OCI-LY3 (cell line): ENCODE data around the gene MED13L.

Experiments used
- H2AFZ ChIP-seq: fragments of 200-600, 300-600 bp; shearing (Covaris generic); 2 replicates; pipeline ENCODE4 v1.6.0; 2014; ENCODE audit warnings: antibody characterized with exemption, low read depth, low read length
- H3K27ac ChIP-seq: fragments of 200-600, 300-600 bp; sonication (generic); 2 replicates; pipeline ENCODE4 v1.5.1; 2014; ENCODE audit warnings: mild to moderate bottlenecking, low read length, moderate library complexity, mixed read lengths
- H3K27me3 ChIP-seq: fragments of 200-600, 300-600 bp; sonication (generic); 2 replicates; pipeline ENCODE4 v1.6.1; 2014; ENCODE audit warnings: low read depth, low read length, mixed read lengths
- H3K36me3 ChIP-seq: fragments of 200-600, 300-600 bp; sonication (generic); replicated peaks from 2 replicates; pipeline ENCODE3; 2014; ENCODE audit warnings: low read depth, low read length, mixed read lengths
- H3K4me1 ChIP-seq: fragments of 300-600, 200-600 bp; sonication (generic); 2 replicates; pipeline ENCODE4 v1.6.1; 2014; ENCODE audit warnings: low read length, mixed read lengths
- H3K4me2 ChIP-seq: fragments of 200-600, 300-600 bp; sonication (generic); 2 replicates; pipeline ENCODE4 v1.6.1; 2014; ENCODE audit warnings: low read length, mixed read lengths
- H3K4me3 ChIP-seq: fragments of 300-600, 200-600 bp; sonication (generic); 2 replicates; pipeline ENCODE4 v1.5.1; 2014; ENCODE audit warnings: antibody characterized with exemption, mild to moderate bottlenecking, low read length, moderate library complexity
- H3K79me2 ChIP-seq: fragments of 300-600, 200-600 bp; shearing (Covaris generic); 2 replicates; pipeline ENCODE4 v1.6.1; 2014; ENCODE audit warnings: mild to moderate bottlenecking, low read length, mixed read lengths
- H3K9ac ChIP-seq: fragments of 300-600, 200-600 bp; shearing (Covaris generic); 2 replicates; pipeline ENCODE4 v1.6.0; 2014; ENCODE audit warnings: mild to moderate bottlenecking, low read length, moderate library complexity
- H3K9me3 ChIP-seq: fragments of 200-600, 300-600 bp; shearing (Covaris generic); 2 replicates; pipeline ENCODE4 v1.6.1; 2014; ENCODE audit warnings: low read length, mixed read lengths; ENCODE audit not compliant: insufficient read depth
- H4K20me1 ChIP-seq: fragments of 200-600, 300-600 bp; sonication (generic); 2 replicates; pipeline ENCODE4 v1.6.1; 2016; ENCODE audit warnings: low read length, mixed read lengths; ENCODE audit not compliant: insufficient read depth
- CTCF ChIP-seq: fragments of 200-600, 300-600 bp; sonication (generic); IDR thresholded peaks from 2 replicates; pipeline ENCODE4 v1.5.1; 2014; ENCODE audit warnings: antibody characterized with exemption, low read length, low read depth
- EZH2phosphoT487 ChIP-seq: fragments of 200-600 bp; shearing (Covaris generic); IDR thresholded peaks from 2 replicates; pipeline ENCODE4 v1.6.1; 2018; ENCODE audit warnings: antibody characterized with exemption, mixed run types, low read depth

MED13L gene

GRCh38 chr12:116186482-116187150 lies 90.9 kb downstream of the MED13L start:
- Histone ChIP-seq H3K27ac (0 out of 2 replicates have a peak overlapping the region, but pooled peaks have one; percentile 12), H3K9me3 (no peaks in the 10 kb centered on the region), H3K4me1 (peaks cover 92% of the 10 kb centered on the region), H3K4me3 (no peak overlapping the region), H3K79me2 (peaks cover 100% of the 10 kb centered on the region), H4K20me1 (peaks cover 32% of the 10 kb centered on the region), H3K36me3 (peaks cover 8% of the 10 kb centered on the region), H3K4me2 (peak overlapping the region; percentile 41), H3K27me3 (no peaks in the 10 kb centered on the region), H3K9ac (no peak overlapping the region), H2AFZ (no peak overlapping the region)
- no peak for TF ChIP-seq EZH2phosphoT487
- TF ChIP-seq CTCF = no peak

- H2AFZ ChIP-seq = no peak overlapping the region
- no peak overlapping the region for H3K27ac ChIP-seq
- peaks cover 75% of the 10 kb centered on the region for H3K4me1 ChIP-seq
- H3K9me3 ChIP-seq = no peaks in the 10 kb centered on the region
- H4K20me1 ChIP-seq = peaks cover 41% of the 10 kb centered on the region
- no peaks in the 10 kb centered on the region for H3K36me3 ChIP-seq
- peaks cover 100% of the 10 kb centered on the region for H3K79me2 ChIP-seq
- TF ChIP-seq EZH2phosphoT487 = no peak
- no peak for TF ChIP-seq CTCF
- H3K4me2 ChIP-seq = no peak overlapping the region
- no peaks in the 10 kb centered on the region for H3K27me3 ChIP-seq
- H3K9ac ChIP-seq = no peak overlapping the region
- no peak overlapping the region for H3K4me3 ChIP-seq
Observed at GRCh38 chr12:116184763-116185162, 92.7 kb downstream of the MED13L start.

- H3K4me1 ChIP-seq = peaks cover 65% of the 10 kb centered on the region
- H3K4me3 ChIP-seq = no peak overlapping the region
- peaks cover 42% of the 10 kb centered on the region for H4K20me1 ChIP-seq
- no peaks in the 10 kb centered on the region for H3K36me3 ChIP-seq
- no peak overlapping the region for H3K4me2 ChIP-seq
- no peak overlapping the region for H3K9ac ChIP-seq
- TF ChIP-seq CTCF (no peak), EZH2phosphoT487 (no peak)
- H3K27me3 ChIP-seq = no peaks in the 10 kb centered on the region
- H3K27ac ChIP-seq = no peak overlapping the region
- no peaks in the 10 kb centered on the region for H3K9me3 ChIP-seq
- peaks cover 99% of the 10 kb centered on the region for H3K79me2 ChIP-seq
- no peak overlapping the region for H2AFZ ChIP-seq
Observed at GRCh38 chr12:116183741-116184141, 93.8 kb downstream of the MED13L start.

- Histone ChIP-seq H2AFZ (no peak overlapping the region), H3K9ac (no peak overlapping the region), H3K27ac (no peak overlapping the region), H3K9me3 (no peaks in the 10 kb centered on the region), H3K4me3 (no peak overlapping the region), H4K20me1 (peaks cover 46% of the 10 kb centered on the region), H3K27me3 (no peaks in the 10 kb centered on the region), H3K4me1 (peaks cover 55% of the 10 kb centered on the region), H3K4me2 (peak overlapping the region; percentile 0; the same call in 1 of the 2 replicates), H3K79me2 (peaks cover 99% of the 10 kb centered on the region), H3K36me3 (no peaks in the 10 kb centered on the region)
- TF ChIP-seq EZH2phosphoT487 (no peak), CTCF (no peak)
Observed at GRCh38 chr12:116182359-116183063, 95.0 kb downstream of the MED13L start.
